ENCODE results near the gene SUMF1. TPM values are rescaled to one million over a fixed set of nuclear protein-coding genes. Genes with fewer than 3 reads are reported as not detected.
A peak's percentile ranks its signal among the peaks of the same experiment; 100 is the strongest.

The SUMF1 gene
- polyA plus RNA-seq, 3 donors, result 25.7 to 80.4 (median 74.2) TPM

DNA sequence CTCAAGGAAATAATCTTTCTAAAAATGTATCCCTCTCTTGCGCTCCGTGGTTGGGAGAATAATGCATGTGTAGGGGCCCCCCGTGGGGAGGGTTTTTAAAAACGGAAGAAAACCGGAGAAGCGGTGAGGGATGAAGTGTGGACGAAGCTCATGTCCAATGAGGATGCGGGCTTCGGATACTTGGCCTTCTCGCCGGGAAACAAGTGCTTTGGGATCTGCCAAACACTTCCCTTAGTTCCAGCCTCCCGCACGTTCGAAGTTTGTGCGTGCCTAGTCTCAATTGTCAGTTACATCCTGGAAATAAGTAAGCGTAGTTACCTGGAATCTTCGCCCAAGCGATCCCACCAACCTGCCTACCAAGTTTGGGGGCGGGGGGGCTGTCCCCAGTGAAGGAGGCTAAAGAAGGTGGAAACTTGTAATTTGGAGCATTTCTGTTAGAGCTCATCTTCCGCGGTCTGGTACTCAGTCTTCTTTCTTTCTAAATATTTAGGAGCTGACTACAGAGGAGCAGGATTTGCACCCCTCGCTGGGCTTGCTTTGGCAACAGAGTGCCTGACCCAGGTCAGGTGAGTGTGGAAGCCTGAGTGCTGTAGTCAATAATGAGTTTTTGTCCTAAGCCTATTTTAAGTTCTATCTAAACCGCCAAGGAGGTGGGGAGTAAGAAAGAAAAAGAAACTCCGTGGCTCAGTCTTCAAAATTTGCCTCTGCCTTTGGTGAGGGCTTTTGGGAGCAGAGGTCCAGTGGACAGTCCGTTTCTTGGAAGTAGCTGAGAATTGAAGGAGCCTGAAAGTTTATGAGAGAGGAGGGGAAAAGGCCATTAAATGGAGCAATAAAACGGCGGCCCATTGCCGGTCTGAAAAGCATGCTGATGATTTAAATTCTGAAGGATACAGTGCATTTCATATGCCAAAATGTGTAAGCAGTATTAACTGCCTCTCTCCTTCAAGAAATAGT, 27.1 kb upstream of the SUMF1 start:
- Histone ChIP-seq H3K4me2 (replicated peaks; ENCODE audit: extremely low read depth, low read length, poor library complexity, severe bottlenecking) (peak overlapping the region; percentile 98), H2AFZ (ENCODE audit: insufficient read depth, low read depth, low read length, poor library complexity, severe bottlenecking) (peak overlapping the region; percentile 85), H3K4me3 (replicated peaks in 1 of 3; ENCODE audit: low read depth in 2 of 3, low read length in 3 of 3) (peak overlapping the region; percentile 47 to 94 (median 67)), H3K27ac (ENCODE audit: low read depth in 1 of 2, low read length in 2 of 2) (peak overlapping the region; percentile 22 to 82), H3K9me3 (replicated peaks in 1 of 2; ENCODE audit: control insufficient read depth in 1 of 2, insufficient read depth in 1 of 2, low read length in 2 of 2) (no peaks in the 10 kb centered on the region), H3K36me3 (replicated peaks in 1 of 2; ENCODE audit: control insufficient read depth in 1 of 2, insufficient read depth in 2 of 2, low read length in 2 of 2) (peaks cover 2 to 21% of the 10 kb centered on the region in 2 donors), H3K79me2 (ENCODE audit: insufficient read depth, low read length) (peaks cover 59% of the 10 kb centered on the region), H3K4me1 (ENCODE audit: control insufficient read depth in 1 of 2, insufficient read depth in 2 of 2, low read length in 2 of 2) (peaks cover 37 to 51% of the 10 kb centered on the region in 2 donors), H4K20me1 (ENCODE audit: insufficient read depth, low read length) (no peaks in the 10 kb centered on the region), H3K27me3 (ENCODE audit: control insufficient read depth in 2 of 2, insufficient read depth in 2 of 2, low read length in 2 of 2) (peaks cover 0 to 4% of the 10 kb centered on the region in 2 donors), H3K9ac (ENCODE audit: insufficient read depth, low read length, poor library complexity, severe bottlenecking) (peak overlapping the region; percentile 75)
- Mint-ChIP-seq H3K4me1 (peaks cover 52% of the 10 kb centered on the region), H3K36me3 (peaks cover 27 to 30% of the 10 kb centered on the region in 2 donors), H3K27me3 (ENCODE audit: low read depth in 3 of 3) (peaks cover 3 to 5% (median 5%) of the 10 kb centered on the region in 3 donors), H3K27ac (peak overlapping the region; percentile 80 to 92 (median 86)), H3K4me3 (peak overlapping the region; percentile 93 to 96), H3K9me3 (no peaks in the 10 kb centered on the region)
- TF ChIP-seq, protein P1, sequence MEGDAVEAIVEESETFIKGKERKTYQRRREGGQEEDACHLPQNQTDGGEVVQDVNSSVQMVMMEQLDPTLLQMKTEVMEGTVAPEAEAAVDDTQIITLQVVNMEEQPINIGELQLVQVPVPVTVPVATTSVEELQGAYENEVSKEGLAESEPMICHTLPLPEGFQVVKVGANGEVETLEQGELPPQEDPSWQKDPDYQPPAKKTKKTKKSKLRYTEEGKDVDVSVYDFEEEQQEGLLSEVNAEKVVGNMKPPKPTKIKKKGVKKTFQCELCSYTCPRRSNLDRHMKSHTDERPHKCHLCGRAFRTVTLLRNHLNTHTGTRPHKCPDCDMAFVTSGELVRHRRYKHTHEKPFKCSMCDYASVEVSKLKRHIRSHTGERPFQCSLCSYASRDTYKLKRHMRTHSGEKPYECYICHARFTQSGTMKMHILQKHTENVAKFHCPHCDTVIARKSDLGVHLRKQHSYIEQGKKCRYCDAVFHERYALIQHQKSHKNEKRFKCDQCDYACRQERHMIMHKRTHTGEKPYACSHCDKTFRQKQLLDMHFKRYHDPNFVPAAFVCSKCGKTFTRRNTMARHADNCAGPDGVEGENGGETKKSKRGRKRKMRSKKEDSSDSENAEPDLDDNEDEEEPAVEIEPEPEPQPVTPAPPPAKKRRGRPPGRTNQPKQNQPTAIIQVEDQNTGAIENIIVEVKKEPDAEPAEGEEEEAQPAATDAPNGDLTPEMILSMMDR (IDR thresholded peaks at IDR 0.05), result no peak
- 0% methylated on average over 19 of the region's 28 CpGs for WGBS (ENCODE audit: insufficient coverage)
- intact Hi-C loops (cut with micrococcal nuclease), result loop anchor here (2.0 to 10.0 kb wide), 3 partner anchors 15 to 491 kb away; no protein-coding TSS in a partner anchor
- DNase-seq, result peak in 1 of 3 donors; percentile 30
